Measurements from ENCODE around the gene SDF2L1.
"Not testable (repeated sequence)": the region's sequence is repeated elsewhere in the genome, so short reads cannot be mapped to it uniquely, and the experiment has no call there.

SDF2L1 gene

GRCh38 chr22:21686634-21687393 is 44.7 kb downstream of the SDF2L1 start:
- DNase-seq (ENCODE audit: low read depth, low spot score), result no peak

GRCh38 chr22:21687685-21688259 is 45.7 kb downstream of the SDF2L1 start:
- Histone ChIP-seq H3K4me3 (ENCODE audit: insufficient read length, low read depth) (no peak overlapping the region), H3K36me3 (ENCODE audit: insufficient read depth, insufficient read length, low read length) (peaks cover 63% of the 10 kb centered on the region), H3K27me3 (ENCODE audit: insufficient read depth, insufficient read length) (no peaks in the 10 kb centered on the region), H3K9ac (ENCODE audit: insufficient read length, low read depth) (no peak overlapping the region), H3K4me1 (ENCODE audit: insufficient read depth, insufficient read length) (no peaks in the 10 kb centered on the region), H3K9me3 (ENCODE audit: insufficient read depth, low read length) (no peaks in the 10 kb centered on the region)
- no peak for TF ChIP-seq SUZ12 (IDR thresholded peaks at IDR 0.05; ENCODE audit: extremely low read depth, insufficient read depth, insufficient read length)
- TF ChIP-seq YY1 (IDR thresholded peaks at IDR 0.05; ENCODE audit: insufficient read depth, insufficient read length), result no peak
- no peak for TF ChIP-seq ZNF274 (IDR thresholded peaks at IDR 0.05; ENCODE audit: low read depth, low read length)
- DNase-seq (ENCODE audit: low read depth, low spot score), result no peak

More at GRCh38 chr22:21686634-21687393, 44.7 kb downstream of the SDF2L1 start:
- H3K4me3 ChIP-seq (ENCODE audit: insufficient read length, low read depth), result no peak overlapping the region
- no peak overlapping the region for H3K9ac ChIP-seq (ENCODE audit: insufficient read length, low read depth)
- no peaks in the 10 kb centered on the region for H3K27me3 ChIP-seq (ENCODE audit: insufficient read depth, insufficient read length)
- TF ChIP-seq ZNF274 (IDR thresholded peaks at IDR 0.05; ENCODE audit: low read depth, low read length) (no peak), SUZ12 (IDR thresholded peaks at IDR 0.05; ENCODE audit: extremely low read depth, insufficient read depth, insufficient read length) (no peak), YY1 (IDR thresholded peaks at IDR 0.05; ENCODE audit: insufficient read depth, insufficient read length) (no peak)
- peaks cover 71% of the 10 kb centered on the region for H3K36me3 ChIP-seq (ENCODE audit: insufficient read depth, insufficient read length, low read length)
- H3K4me1 ChIP-seq (ENCODE audit: insufficient read depth, insufficient read length), result no peaks in the 10 kb centered on the region
- H3K9me3 ChIP-seq (ENCODE audit: insufficient read depth, low read length), result no peaks in the 10 kb centered on the region

- DNase-seq (ENCODE audit: low read depth, low spot score), result no peak
- TF ChIP-seq SUZ12 (IDR thresholded peaks at IDR 0.05; ENCODE audit: extremely low read depth, insufficient read depth, insufficient read length) (no peak), ZNF274 (IDR thresholded peaks at IDR 0.05; ENCODE audit: low read depth, low read length) (no peak), YY1 (IDR thresholded peaks at IDR 0.05; ENCODE audit: insufficient read depth, insufficient read length) (no peak)
- H3K27me3 ChIP-seq (ENCODE audit: insufficient read depth, insufficient read length), result no peaks in the 10 kb centered on the region
- H3K9me3 ChIP-seq (ENCODE audit: insufficient read depth, low read length), result no peaks in the 10 kb centered on the region
- peaks cover 59% of the 10 kb centered on the region for H3K36me3 ChIP-seq (ENCODE audit: insufficient read depth, insufficient read length, low read length)
- H3K9ac ChIP-seq (ENCODE audit: insufficient read length, low read depth), result no peak overlapping the region
- no peaks in the 10 kb centered on the region for H3K4me1 ChIP-seq (ENCODE audit: insufficient read depth, insufficient read length)
- H3K4me3 ChIP-seq (ENCODE audit: insufficient read length, low read depth), result no peak overlapping the region
Measured at GRCh38 chr22:21688341-21688705, 46.2 kb downstream of the SDF2L1 start.

- Histone ChIP-seq H3K4me3 (ENCODE audit: insufficient read length, low read depth) (no peak overlapping the region), H3K9ac (ENCODE audit: insufficient read length, low read depth) (no peak overlapping the region)
- TF ChIP-seq SUZ12 (IDR thresholded peaks at IDR 0.05; ENCODE audit: extremely low read depth, insufficient read depth, insufficient read length) (no peak), YY1 (IDR thresholded peaks at IDR 0.05; ENCODE audit: insufficient read depth, insufficient read length) (no peak), ZNF274 (IDR thresholded peaks at IDR 0.05; ENCODE audit: low read depth, low read length) (no peak)
Measured at GRCh38 chr22:21688706-21689381, 46.7 kb downstream of the SDF2L1 start.

GRCh38 chr22:21690401-21690801 is 48.3 kb downstream of the SDF2L1 start:
- H3K4me1 ChIP-seq (ENCODE audit: insufficient read depth, insufficient read length), result no peaks in the 10 kb centered on the region
- no peaks in the 10 kb centered on the region for H3K9me3 ChIP-seq (ENCODE audit: insufficient read depth, low read length)
- TF ChIP-seq YY1 (IDR thresholded peaks at IDR 0.05; ENCODE audit: insufficient read depth, insufficient read length), result no peak
- no peak for TF ChIP-seq ZNF274 (IDR thresholded peaks at IDR 0.05; ENCODE audit: low read depth, low read length)
- no peak for TF ChIP-seq SUZ12 (IDR thresholded peaks at IDR 0.05; ENCODE audit: extremely low read depth, insufficient read depth, insufficient read length)
- no peaks in the 10 kb centered on the region for H3K27me3 ChIP-seq (ENCODE audit: insufficient read depth, insufficient read length)
- H3K9ac ChIP-seq (ENCODE audit: insufficient read length, low read depth), result no peak overlapping the region
- H3K4me3 ChIP-seq (ENCODE audit: insufficient read length, low read depth), result no peak overlapping the region
- DNase-seq (ENCODE audit: low read depth, low spot score), result no peak
- peaks cover 64% of the 10 kb centered on the region for H3K36me3 ChIP-seq (ENCODE audit: insufficient read depth, insufficient read length, low read length)

More at GRCh38 chr22:21688706-21689381, 46.7 kb downstream of the SDF2L1 start:
- no peaks in the 10 kb centered on the region for H3K4me1 ChIP-seq (ENCODE audit: insufficient read depth, insufficient read length)
- DNase-seq (ENCODE audit: low read depth, low spot score), result no peak
- H3K9me3 ChIP-seq (ENCODE audit: insufficient read depth, low read length), result no peaks in the 10 kb centered on the region
- no peaks in the 10 kb centered on the region for H3K27me3 ChIP-seq (ENCODE audit: insufficient read depth, insufficient read length)
- peaks cover 61% of the 10 kb centered on the region for H3K36me3 ChIP-seq (ENCODE audit: insufficient read depth, insufficient read length, low read length)

- TF ChIP-seq SUZ12 (IDR thresholded peaks at IDR 0.05; ENCODE audit: extremely low read depth, insufficient read depth, insufficient read length), result no peak
- no peak for TF ChIP-seq YY1 (IDR thresholded peaks at IDR 0.05; ENCODE audit: insufficient read depth, insufficient read length)
- TF ChIP-seq ZNF274 (IDR thresholded peaks at IDR 0.05; ENCODE audit: low read depth, low read length), result no peak
- no peak overlapping the region for H3K9ac ChIP-seq (ENCODE audit: insufficient read length, low read depth)
- no peaks in the 10 kb centered on the region for H3K27me3 ChIP-seq (ENCODE audit: insufficient read depth, insufficient read length)
- no peak for DNase-seq (ENCODE audit: low read depth, low spot score)
- H3K4me3 ChIP-seq (ENCODE audit: insufficient read length, low read depth), result no peak overlapping the region
- no peaks in the 10 kb centered on the region for H3K4me1 ChIP-seq (ENCODE audit: insufficient read depth, insufficient read length)
- H3K36me3 ChIP-seq (ENCODE audit: insufficient read depth, insufficient read length, low read length), result peaks cover 65% of the 10 kb centered on the region
- no peaks in the 10 kb centered on the region for H3K9me3 ChIP-seq (ENCODE audit: insufficient read depth, low read length)
Measured at GRCh38 chr22:21691816-21692215, 49.7 kb downstream of the SDF2L1 start.

GRCh38 chr22:21692856-21693255 is 50.8 kb downstream of the SDF2L1 start:
- H3K27me3 ChIP-seq (ENCODE audit: insufficient read depth, insufficient read length); DNase-seq (ENCODE audit: low read depth, low spot score); H3K4me3 ChIP-seq (ENCODE audit: insufficient read length, low read depth); H3K4me1 ChIP-seq (ENCODE audit: insufficient read depth, insufficient read length); H3K9me3 ChIP-seq (ENCODE audit: insufficient read depth, low read length); H3K9ac ChIP-seq (ENCODE audit: insufficient read length, low read depth): not testable (repeated sequence)
- peaks cover 66% of the 10 kb centered on the region for H3K36me3 ChIP-seq (ENCODE audit: insufficient read depth, insufficient read length, low read length)
